Body of pancreas (tissue), 4 donors: ENCODE measurements around the gene FRG2C.

Experiments used
- CTCF ChIP-seq, 7 experiments: fragments of 450-650 bp in 4 of 7; fragments of 200-600 bp in 3 of 7; sonication (generic) in 3 of 7; IDR thresholded peaks; one replicate each; pipeline ENCODE4 v1.5.1; 2016 to 2019; ENCODE audit warnings: antibody characterized with exemption in 7 of 7
- POLR2A ChIP-seq, 3 donors: fragments of 450-650 bp; IDR thresholded peaks; one replicate each; pipeline ENCODE4 v1.6.1; 2016; ENCODE audit warnings: antibody characterized with exemption in 3 of 3, mild to moderate bottlenecking in 2 of 3

DNA sequence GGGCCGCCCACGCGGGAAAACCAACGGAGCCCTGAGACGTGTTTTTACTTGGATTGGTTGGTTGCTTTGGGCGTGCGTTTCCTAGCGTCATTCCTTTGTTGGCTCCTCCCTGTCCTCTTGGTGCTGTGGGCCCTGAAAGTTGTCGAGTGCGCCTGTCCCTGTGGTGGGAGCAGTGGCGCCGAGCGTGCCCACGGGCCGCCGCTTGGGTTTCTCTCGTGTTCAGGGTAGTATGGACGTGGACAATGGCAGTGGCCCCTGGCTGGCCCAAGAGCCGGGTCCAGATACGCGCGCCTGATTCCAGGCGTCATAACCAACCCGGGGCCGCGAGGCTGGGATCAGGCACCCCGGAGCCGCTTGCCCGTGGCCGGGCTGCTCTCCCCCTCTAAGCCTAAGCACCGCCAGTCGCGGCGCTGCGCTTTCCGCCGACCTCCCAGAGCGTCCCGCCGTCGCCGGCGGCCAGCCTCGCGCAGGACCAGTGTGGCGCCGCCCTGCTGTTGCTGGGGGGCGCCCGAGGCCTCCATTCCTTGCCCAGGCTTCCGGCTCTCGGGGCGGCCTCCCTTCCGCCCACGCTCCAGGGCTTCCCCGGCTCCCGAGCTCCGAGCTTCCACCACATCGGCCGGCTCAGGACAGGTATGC is 8.1 kb downstream of the FRG2C start:
- peak in 6 of 7 experiments; percentile 9 to 49 (median 19) for TF ChIP-seq CTCF (IDR thresholded peaks at IDR 0.05)
- TF ChIP-seq POLR2A (IDR thresholded peaks at IDR 0.05): peak; percentile 41 to 84 (median 47)
